ENCODE data around the gene SLC66A1. TPM values are rescaled to one million over a fixed set of nuclear protein-coding genes. Genes with fewer than 3 reads are reported as not detected.
A peak's percentile ranks its signal among the peaks of the same experiment; 100 is the strongest.

Gene SLC66A1
- total RNA-seq, 1 experiment from 2014 or later, result 22.5 TPM

DNA sequence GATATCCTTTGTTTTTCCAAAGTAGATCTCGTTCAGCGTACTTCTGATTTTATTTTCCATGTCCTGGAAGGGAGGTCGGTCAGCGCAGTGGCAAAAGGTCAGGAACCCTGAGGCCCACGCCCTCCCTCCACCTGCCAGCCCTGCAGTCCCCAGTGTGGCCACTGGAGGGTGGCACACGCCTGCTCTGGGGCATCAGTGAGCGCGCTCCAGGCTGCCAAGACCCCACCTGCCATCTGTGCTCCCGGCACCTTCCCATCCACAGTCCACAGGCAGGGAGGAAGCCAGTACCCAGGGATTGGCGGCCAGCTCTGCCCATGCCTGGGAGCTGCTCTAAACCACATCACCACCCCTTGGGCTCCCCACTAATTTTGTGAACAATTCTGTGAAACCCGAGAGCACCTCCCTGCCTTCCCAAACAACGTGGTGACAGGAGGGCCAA lies 32.3 kb downstream of the SLC66A1 start:
- Histone ChIP-seq H3K56ac (ENCODE audit: insufficient read length, low read depth, low read length) (no peak overlapping the region), H3K9me3 (ENCODE audit: control insufficient read depth, low read depth, low read length) (no peaks in the 10 kb centered on the region), H4K91ac (ENCODE audit: insufficient read length, low read depth, low read length) (no peak overlapping the region), H3K14ac (ENCODE audit: insufficient read depth, low read length) (no peak overlapping the region), H2BK5ac (ENCODE audit: insufficient read length, low read length) (no peak overlapping the region), H4K5ac (ENCODE audit: insufficient read length, low read depth, low read length) (no peak overlapping the region), H4K20me1 (ENCODE audit: control insufficient read depth, insufficient read depth, insufficient read length) (no peaks in the 10 kb centered on the region), H3K9ac (ENCODE audit: extremely low read depth, insufficient read length, low read length) (no peak overlapping the region), H3K79me1 (ENCODE audit: insufficient read depth, low read depth, low read length, poor library complexity, severe bottlenecking) (no peaks in the 10 kb centered on the region), H3K27ac (ENCODE audit: insufficient read length, low read depth, low read length) (no peak overlapping the region), H3K79me2 (ENCODE audit: insufficient read depth, low read length) (no peaks in the 10 kb centered on the region), H3K18ac (ENCODE audit: insufficient read length, low read depth, low read length) (no peak overlapping the region), H2BK15ac (ENCODE audit: low read depth, low read length) (no peak overlapping the region), H3T11ph (ENCODE audit: low read length) (no peak overlapping the region), H2BK12ac (ENCODE audit: insufficient read length, low read depth, low read length) (no peak overlapping the region), H2AK5ac (ENCODE audit: insufficient read length, low read length) (no peak overlapping the region), H3K23ac (ENCODE audit: insufficient read length, low read depth, low read length) (no peak overlapping the region), H2AFZ (ENCODE audit: low read length) (no peak overlapping the region), H3K23me2 (ENCODE audit: insufficient read length, low read depth, low read length, poor library complexity, severe bottlenecking) (no peaks in the 10 kb centered on the region), H3K4me1 (ENCODE audit: insufficient read depth, low read length) (peaks cover 2% of the 10 kb centered on the region; the same call in 1 of the 2 replicates), H2BK120ac (ENCODE audit: low read depth, low read length, poor library complexity, severe bottlenecking) (no peak overlapping the region), H3K4me2 (ENCODE audit: insufficient read depth, insufficient read length, low read length) (no peak overlapping the region), H3K27me3 (ENCODE audit: insufficient read depth, low read length) (no peaks in the 10 kb centered on the region), H3K4ac (ENCODE audit: low read depth, low read length) (no peak overlapping the region), H4K8ac (replicated peaks; ENCODE audit: insufficient read length, low read depth, low read length) (no peak overlapping the region), H2BK20ac (ENCODE audit: low read depth, low read length, poor library complexity, severe bottlenecking) (no peak overlapping the region)
- DNase-seq, result peak; percentile 81
- H3K4me3 Mint-ChIP-seq, result no peak overlapping the region
- no peaks in the 10 kb centered on the region; the same call in 1 of the 2 replicates for H3K27me3 Mint-ChIP-seq (ENCODE audit: low read depth)
- peak; percentile 89 for TF ChIP-seq CTCF (conservative IDR thresholded peaks at IDR 0.05)
- WGBS (ENCODE audit: extremely low coverage, insufficient read length, low lambda C conversion rate), result no CpG with 5 or more reads among the region's 12 CpGs
- peak overlapping the region in 1 of 3 experiments; percentile 66; a peak in 2 of 7 replicates for H3K27ac Mint-ChIP-seq
- H3K4me1 Mint-ChIP-seq, result peaks cover 6 to 16% of the 10 kb centered on the region in 2 experiments
- H3K36me3 Mint-ChIP-seq (ENCODE audit: insufficient read depth in 1 of 3, low read depth in 3 of 3), result peaks cover 13 to 56% (median 29%) of the 10 kb centered on the region in 3 experiments; a peak in 6 of 7 replicates
- H3K9me3 Mint-ChIP-seq, result no peaks in the 10 kb centered on the region
